Naive B cell (primary cell): ENCODE measurements around the gene BTBD9. TPM values are rescaled to one million over a fixed set of nuclear protein-coding genes. Genes with fewer than 3 reads are reported as not detected.

Source experiments
- ATAC-seq, 2 donors: fragments of 150-1000 bp; cut with Tn5 transposase; 2 replicates each; pipeline ENCODE4 v1.10.0; 2021; ENCODE audit warnings: low read depth in 2 of 2, mild to moderate bottlenecking in 2 of 2, moderate library complexity in 2 of 2
- DNase-seq: peaks from one replicate; pipeline ENCODE4 v3.0.0; 2022
- H3K27ac Mint-ChIP-seq, 6 donors: one replicate each; pipeline ENCODE4 v1.8.0; 2020 to 2022; ENCODE audit warnings: mild to moderate bottlenecking in 6 of 6, mixed read lengths in 6 of 6, moderate library complexity in 5 of 6, inconsistent platforms in 2 of 6
- H3K27me3 Mint-ChIP-seq, 3 donors: one replicate each; pipeline ENCODE4 v1.8.0; 2021 to 2022; ENCODE audit warnings: mixed read lengths in 3 of 3, mild to moderate bottlenecking in 1 of 3
- H3K36me3 Mint-ChIP-seq, 2 donors: one replicate each; pipeline ENCODE4 v1.8.0; 2020 to 2022; ENCODE audit warnings: mixed read lengths in 2 of 2, inconsistent platforms in 1 of 2, mild to moderate bottlenecking in 1 of 2
- H3K4me1 Mint-ChIP-seq, 3 donors: one replicate each; pipeline ENCODE4 v1.8.0; 2020 to 2022; ENCODE audit warnings: mixed read lengths in 3 of 3, inconsistent platforms in 1 of 3, mild to moderate bottlenecking in 1 of 3, moderate library complexity in 1 of 3
- H3K4me3 Mint-ChIP-seq, 8 donors: one replicate each; pipeline ENCODE4 v1.8.0; 2020 to 2022; ENCODE audit warnings: mild to moderate bottlenecking in 8 of 8, mixed read lengths in 8 of 8, moderate library complexity in 8 of 8, inconsistent platforms in 2 of 8
- H3K9me3 Mint-ChIP-seq, 7 donors: one replicate each; pipeline ENCODE4 v1.8.0; 2020 to 2022; ENCODE audit warnings: mixed read lengths in 7 of 7, mild to moderate bottlenecking in 5 of 7, inconsistent platforms in 2 of 7, moderate library complexity in 1 of 7
- polyA plus RNA-seq, 6 donors: library from polyadenylated mRNA; unstranded; fragments of 300-500 nt; fragmentation: Illumina TruSeq; gene quantifications; one replicate each; pipeline ENCODE4 v1.2.3, GENCODE V29; 2021; ENCODE audit warnings: low read depth in 6 of 6

BTBD9 gene
- polyA plus RNA-seq, 6 donors from 2014 or later, result 3.5 to 29.1 (median 20.2) TPM

DNA sequence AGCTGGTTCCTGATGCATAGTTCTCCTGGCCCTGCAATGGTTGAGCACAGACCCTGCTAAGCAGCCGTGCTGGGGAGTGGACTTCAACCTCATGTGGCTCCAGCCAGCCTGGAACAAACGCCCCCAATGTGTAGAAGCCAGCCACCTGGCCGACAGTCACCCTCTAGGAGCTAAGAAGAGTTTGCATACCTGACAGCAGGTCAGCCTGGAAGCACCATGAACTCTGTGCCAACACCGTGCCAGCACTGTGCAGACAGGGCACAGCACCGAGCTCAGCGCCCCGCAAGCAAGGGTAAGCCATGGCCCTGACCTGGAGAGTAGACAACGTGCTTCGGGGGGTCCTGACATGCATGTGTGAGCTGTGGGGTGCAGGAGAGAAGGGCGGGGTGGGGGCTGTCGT is 463.9 kb downstream of the BTBD9 start:
- ATAC-seq (no peak), DNase-seq (no peak)
- Mint-ChIP-seq H3K9me3 (no peaks in the 10 kb centered on the region), H3K4me1 (peaks cover 3 to 10% (median 8%) of the 10 kb centered on the region in 3 donors), H3K36me3 (peaks cover 0 to 5% of the 10 kb centered on the region in 2 donors), H3K4me3 (peak overlapping the region in 1 of 8 donors; percentile 22), H3K27ac (peak overlapping the region in 1 of 6 donors; percentile 47), H3K27me3 (no peaks in the 10 kb centered on the region)

DNA sequence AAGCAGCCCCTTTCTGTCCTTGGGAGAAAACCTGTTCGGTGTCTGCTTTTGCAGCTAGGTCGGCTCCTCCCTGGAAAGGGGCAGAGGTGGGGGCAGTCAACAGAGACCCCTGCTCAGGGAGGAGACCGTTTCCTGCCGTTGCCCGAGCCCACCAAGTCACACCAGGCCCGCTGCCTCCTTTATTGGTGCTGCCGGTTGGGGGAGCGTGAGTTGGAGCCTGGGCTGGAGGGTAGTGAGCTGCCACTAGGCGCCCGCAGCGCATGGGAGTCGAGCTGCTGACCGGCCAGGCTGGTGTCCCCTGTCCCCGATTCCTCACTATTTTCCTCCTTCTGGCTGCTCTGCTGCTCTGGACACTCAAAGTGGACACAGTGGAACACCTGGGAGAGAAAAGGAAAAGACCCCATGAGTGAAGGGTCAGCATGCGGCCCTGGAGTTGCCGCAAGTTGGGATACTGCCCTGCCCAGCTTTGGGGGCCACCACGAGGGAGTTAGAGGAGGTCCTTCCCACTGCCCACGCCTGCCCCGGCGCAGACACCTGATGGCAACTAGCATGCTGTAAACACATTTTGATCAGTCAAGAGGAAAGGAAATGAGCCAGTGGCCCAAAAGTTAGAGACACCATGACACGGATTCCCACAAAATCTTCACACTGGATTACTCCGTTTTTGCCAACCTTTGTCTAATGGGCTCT is 464.8 kb downstream of the BTBD9 start:
- H3K36me3 Mint-ChIP-seq, result peaks cover 0 to 5% of the 10 kb centered on the region in 2 donors
- no peak overlapping the region for H3K4me3 Mint-ChIP-seq
- H3K27me3 Mint-ChIP-seq, result no peaks in the 10 kb centered on the region
- H3K9me3 Mint-ChIP-seq, result no peaks in the 10 kb centered on the region
- no peak for DNase-seq
- peaks cover 3 to 10% (median 8%) of the 10 kb centered on the region in 3 donors for H3K4me1 Mint-ChIP-seq
- peak overlapping the region in 2 of 6 donors; percentile 38 to 76 for H3K27ac Mint-ChIP-seq
- ATAC-seq, result no peak

DNA sequence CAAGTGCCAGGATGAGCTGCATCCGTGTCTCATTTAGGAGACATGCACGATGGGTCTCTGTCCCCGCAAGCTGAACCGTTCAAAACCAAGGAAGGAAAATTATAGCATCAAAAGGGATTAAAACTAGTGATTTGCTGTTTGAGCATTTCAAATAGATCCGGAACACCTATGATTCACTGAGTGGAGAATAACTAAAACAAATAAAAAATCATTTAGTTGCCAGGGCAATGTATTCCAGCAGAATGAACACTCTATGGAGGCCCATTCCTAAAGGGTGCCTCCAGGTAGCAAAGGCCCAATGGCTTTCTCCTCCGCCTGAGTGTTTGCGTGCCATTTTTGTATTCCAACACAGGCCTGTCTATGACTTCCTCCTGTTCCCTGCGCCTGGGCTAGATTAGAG is 465.4 kb downstream of the BTBD9 start:
- H3K27me3 Mint-ChIP-seq, result no peaks in the 10 kb centered on the region
- no peak for DNase-seq
- H3K4me1 Mint-ChIP-seq, result peaks cover 0 to 10% (median 8%) of the 10 kb centered on the region in 3 donors
- H3K27ac Mint-ChIP-seq, result peak overlapping the region in 1 of 6 donors; percentile 65
- H3K9me3 Mint-ChIP-seq, result no peaks in the 10 kb centered on the region
- no peak overlapping the region for H3K4me3 Mint-ChIP-seq
- peaks cover 0 to 5% of the 10 kb centered on the region in 2 donors for H3K36me3 Mint-ChIP-seq
- ATAC-seq, result no peak

DNA sequence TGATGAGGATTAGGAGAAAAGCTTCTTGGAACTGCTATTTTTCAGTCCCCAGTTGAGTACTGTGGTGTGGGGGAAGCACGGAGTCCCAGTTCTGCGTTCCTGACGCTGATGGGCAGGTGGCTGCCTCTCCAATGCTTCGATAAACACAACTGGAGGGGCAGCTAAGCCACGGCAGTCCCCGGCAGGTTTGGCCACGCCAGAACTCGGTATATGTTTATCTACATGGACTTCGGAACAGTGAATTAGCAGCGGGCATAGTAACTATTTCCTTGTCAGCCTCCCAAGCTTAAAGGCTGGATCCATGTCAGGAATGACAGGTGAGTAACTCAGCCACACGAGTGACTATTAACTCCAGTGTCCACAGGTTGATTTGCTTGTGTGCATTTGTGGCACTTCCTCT is 465.8 kb downstream of the BTBD9 start:
- H3K27me3 Mint-ChIP-seq, result no peaks in the 10 kb centered on the region
- DNase-seq, result no peak
- H3K4me3 Mint-ChIP-seq, result no peak overlapping the region
- H3K36me3 Mint-ChIP-seq, result peaks cover 0 to 5% of the 10 kb centered on the region in 2 donors
- H3K9me3 Mint-ChIP-seq, result no peaks in the 10 kb centered on the region
- no peak for ATAC-seq
- peaks cover 0 to 10% (median 8%) of the 10 kb centered on the region in 3 donors for H3K4me1 Mint-ChIP-seq
- H3K27ac Mint-ChIP-seq, result peak overlapping the region in 1 of 6 donors; percentile 65

DNA sequence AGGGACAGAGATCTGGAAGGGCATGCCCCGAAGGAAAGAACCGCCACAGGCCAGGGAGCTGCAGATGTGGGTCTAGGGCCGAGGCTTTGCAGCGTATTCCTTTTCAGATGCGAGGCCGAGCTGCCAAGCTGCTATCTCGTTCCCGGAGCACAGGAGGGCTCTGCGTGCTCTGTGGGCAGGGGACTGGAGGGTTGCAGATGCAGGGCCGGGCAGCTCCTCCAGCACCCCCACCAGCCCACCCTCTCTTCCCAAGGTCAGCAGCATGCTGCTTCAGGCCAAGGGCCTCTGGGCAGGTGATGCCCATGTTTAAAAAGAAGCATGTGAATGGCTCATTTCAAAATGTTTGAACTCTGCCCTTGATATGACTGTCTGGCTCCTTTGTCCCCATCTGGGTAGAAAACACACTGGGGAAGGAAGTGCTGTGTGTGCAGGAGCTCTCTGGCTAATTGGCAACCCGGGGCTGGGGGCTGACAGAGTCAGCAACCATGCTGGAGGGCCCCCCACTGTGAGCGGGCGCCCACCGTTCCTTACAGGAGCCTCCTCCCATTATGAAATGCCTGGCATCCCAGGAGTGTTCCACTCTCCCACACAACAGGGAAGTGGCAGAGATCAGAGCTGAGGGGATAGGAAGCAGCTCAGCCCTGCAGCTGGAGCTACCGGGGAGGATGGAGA is 466.9 kb downstream of the BTBD9 start:
- H3K9me3 Mint-ChIP-seq, result no peaks in the 10 kb centered on the region
- no peak for ATAC-seq
- peaks cover 0 to 5% of the 10 kb centered on the region in 2 donors for H3K36me3 Mint-ChIP-seq
- no peak for DNase-seq
- H3K27me3 Mint-ChIP-seq, result no peaks in the 10 kb centered on the region
- peak overlapping the region in 3 of 6 donors; percentile 36 to 74 (median 50) for H3K27ac Mint-ChIP-seq
- H3K4me1 Mint-ChIP-seq, result peaks cover 0 to 10% (median 2%) of the 10 kb centered on the region in 3 donors
- H3K4me3 Mint-ChIP-seq, result no peak overlapping the region

DNA sequence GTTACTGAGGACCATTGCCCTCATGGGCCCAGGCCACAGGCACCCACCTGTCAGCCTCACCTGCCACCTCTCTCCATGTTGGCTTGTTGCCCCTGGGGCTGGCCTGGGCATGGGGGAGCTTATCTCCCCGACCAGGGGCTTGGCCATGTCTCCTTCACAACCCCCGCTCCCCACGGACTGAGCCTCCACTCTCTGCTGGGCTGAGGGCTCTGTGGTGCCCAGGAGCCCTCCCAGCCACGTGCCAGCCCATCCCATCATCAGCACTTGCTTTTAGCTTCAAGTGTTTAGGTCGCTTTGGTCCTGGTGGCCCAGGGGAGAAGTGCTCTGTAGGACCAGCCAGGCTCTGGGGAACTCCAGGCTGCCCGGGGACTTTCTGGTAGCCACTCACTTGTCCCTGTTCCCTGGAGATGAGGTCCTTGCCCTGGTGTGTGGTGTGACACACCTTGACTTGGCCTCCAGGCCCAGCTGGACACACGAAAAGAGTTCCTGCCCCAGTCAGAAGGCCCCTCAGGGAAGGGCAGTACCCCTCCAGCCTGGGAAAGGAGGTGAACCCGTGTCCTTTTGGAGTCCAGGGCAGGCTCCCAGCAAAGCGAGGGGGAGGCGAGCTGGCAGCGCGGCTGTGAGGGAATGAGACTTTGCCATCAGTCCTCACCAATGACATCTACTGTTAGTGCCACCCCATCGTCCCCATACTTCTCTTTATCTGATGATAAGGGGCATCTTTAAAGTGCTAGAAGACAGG is 467.6 kb downstream of the BTBD9 start:
- Mint-ChIP-seq H3K9me3 (no peaks in the 10 kb centered on the region), H3K27me3 (no peaks in the 10 kb centered on the region), H3K4me3 (no peak overlapping the region), H3K4me1 (peaks cover 0 to 8% (median 0%) of the 10 kb centered on the region in 3 donors), H3K36me3 (peaks cover 0 to 5% of the 10 kb centered on the region in 2 donors), H3K27ac (peak overlapping the region in 2 of 6 donors; percentile 18 to 89)
- ATAC-seq, result no peak
- no peak for DNase-seq

DNA sequence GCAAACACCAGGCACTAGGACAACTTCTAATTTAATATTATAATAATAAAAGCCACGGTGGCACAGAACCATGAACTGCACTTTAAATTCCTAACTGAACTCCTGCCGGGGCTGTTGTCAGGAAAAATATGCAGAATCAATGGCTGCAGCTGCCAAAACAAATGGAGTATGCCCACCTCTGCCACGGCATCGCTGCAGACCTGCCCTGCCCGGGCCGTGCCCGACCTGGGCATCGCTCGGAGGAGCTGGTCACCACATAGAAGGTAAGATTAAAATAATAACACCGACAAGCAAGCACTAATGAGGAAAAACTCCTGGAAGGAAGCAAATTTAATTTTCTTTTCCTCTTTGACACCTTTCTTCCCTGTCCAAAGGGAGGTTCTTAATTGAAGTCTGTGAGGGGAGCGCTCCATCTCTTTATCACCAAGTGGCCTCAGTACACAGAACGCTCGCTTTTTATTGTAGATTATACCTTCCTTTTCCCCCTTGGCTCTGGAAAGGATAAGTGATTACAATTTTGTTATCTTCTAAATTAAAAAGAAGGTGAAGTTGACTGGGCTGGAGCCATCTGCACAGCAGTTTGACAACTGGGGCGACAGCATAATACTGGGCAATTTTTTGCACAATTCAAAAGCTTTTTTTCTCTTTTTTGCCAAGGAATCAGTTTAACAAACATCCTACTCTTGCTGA is 468.9 kb downstream of the BTBD9 start:
- Mint-ChIP-seq H3K9me3 (no peaks in the 10 kb centered on the region), H3K4me3 (no peak overlapping the region), H3K27me3 (no peaks in the 10 kb centered on the region), H3K36me3 (no peaks in the 10 kb centered on the region), H3K27ac (peak overlapping the region in 1 of 6 donors; percentile 28), H3K4me1 (peaks cover 0 to 5% (median 4%) of the 10 kb centered on the region in 3 donors)
- ATAC-seq, result no peak
- no peak for DNase-seq

DNA sequence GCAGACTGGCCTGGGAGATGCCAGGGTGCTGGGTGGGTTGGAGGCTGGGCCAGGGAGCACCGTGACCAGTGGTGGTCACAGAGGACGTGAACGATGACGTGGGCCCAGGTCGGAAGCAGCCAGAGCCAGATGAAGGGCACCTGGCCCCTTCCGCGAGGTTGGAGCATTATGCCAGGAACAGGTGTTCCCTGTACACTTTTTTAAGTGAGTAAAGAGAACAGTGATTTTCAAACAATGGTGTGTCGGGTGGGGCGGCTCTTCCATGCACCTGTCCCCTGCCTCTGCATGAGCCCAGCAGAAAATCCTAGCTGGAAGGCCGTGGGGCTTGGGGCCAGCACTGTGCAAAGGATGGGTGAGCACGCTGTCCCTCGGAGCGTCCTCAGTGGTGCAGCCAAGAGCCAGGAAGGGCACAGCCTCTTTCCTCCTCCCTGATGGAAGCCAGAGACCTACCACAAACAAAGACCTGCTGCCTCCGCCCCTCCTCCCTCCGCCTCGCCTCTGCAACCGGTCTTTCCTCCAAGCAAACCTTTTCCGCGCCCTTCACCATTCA is 469.7 kb downstream of the BTBD9 start:
- H3K27ac Mint-ChIP-seq, result peak overlapping the region in 2 of 6 donors; percentile 54 to 80
- H3K27me3 Mint-ChIP-seq, result no peaks in the 10 kb centered on the region
- H3K4me3 Mint-ChIP-seq, result no peak overlapping the region
- DNase-seq, result no peak
- H3K4me1 Mint-ChIP-seq, result peaks cover 0 to 5% (median 4%) of the 10 kb centered on the region in 3 donors
- no peaks in the 10 kb centered on the region for H3K36me3 Mint-ChIP-seq
- no peaks in the 10 kb centered on the region for H3K9me3 Mint-ChIP-seq
- no peak for ATAC-seq

DNA sequence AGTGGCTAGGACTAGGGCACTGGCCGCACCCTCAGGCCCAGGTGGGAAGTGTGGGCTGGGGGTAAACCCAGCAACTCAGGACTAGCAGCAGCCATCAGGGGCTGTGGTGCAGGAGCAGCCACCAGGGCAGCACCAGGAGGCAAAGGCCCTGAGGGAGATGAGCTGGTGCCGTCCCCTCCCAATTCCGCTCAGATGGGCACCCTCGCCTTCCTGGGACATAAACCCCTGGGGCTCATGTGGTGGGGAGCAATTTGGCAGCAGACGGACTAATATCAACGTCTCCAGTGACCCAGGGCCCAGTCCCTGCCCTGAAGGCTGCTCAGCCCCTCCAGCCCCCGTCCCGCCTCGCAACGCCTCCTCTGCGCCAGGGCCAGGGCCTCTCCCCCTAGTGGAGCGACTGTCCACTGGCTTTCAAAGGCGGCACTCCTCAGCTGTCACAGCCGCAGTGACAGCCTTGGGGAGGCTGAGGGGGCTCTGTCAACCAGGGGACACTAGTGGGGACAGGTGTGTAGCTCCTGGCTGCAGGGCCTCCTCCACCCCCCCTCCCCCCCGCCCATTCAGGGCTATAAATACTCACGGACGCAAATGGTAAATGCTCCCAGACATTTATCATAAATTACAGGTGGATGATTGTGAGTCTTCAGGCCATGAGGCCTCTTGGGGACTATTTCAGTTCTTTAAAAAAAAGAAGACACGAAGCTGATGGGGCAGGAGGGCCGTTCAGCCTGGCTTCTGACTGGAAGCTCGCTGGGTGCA is 470.3 kb downstream of the BTBD9 start:
- no peak overlapping the region for H3K4me3 Mint-ChIP-seq
- H3K4me1 Mint-ChIP-seq, result peaks cover 0 to 5% (median 4%) of the 10 kb centered on the region in 3 donors
- H3K36me3 Mint-ChIP-seq, result no peaks in the 10 kb centered on the region
- no peaks in the 10 kb centered on the region for H3K27me3 Mint-ChIP-seq
- H3K27ac Mint-ChIP-seq, result peak overlapping the region in 2 of 6 donors; percentile 54 to 80
- H3K9me3 Mint-ChIP-seq, result no peaks in the 10 kb centered on the region
- DNase-seq (no peak), ATAC-seq (no peak)

DNA sequence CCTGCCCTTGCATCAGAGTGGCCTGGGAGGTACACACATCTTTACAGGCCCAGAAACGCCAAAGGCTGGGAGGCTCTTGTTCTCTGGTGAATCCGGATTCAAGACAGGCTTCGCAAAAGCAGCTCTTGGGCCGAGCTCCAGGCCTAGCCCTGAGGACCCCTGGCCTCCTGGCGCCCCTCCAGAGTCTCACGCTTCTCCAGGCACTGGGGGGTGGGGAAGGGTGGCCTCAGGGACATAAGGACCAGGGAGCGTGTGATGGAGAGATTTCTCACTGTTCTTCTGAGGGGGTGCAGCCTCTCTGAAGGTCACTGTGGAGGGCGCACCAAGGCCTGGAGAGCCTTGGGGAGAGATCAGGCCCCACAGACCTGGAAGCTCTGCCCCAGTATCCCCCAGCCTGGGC is 471.0 kb downstream of the BTBD9 start:
- H3K4me1 Mint-ChIP-seq, result peaks cover 0 to 5% (median 4%) of the 10 kb centered on the region in 3 donors
- H3K36me3 Mint-ChIP-seq, result no peaks in the 10 kb centered on the region
- DNase-seq (no peak), ATAC-seq (no peak)
- H3K9me3 Mint-ChIP-seq, result no peaks in the 10 kb centered on the region
- no peaks in the 10 kb centered on the region for H3K27me3 Mint-ChIP-seq
- no peak overlapping the region for H3K4me3 Mint-ChIP-seq
- H3K27ac Mint-ChIP-seq, result peak overlapping the region in 1 of 6 donors; percentile 42

DNA sequence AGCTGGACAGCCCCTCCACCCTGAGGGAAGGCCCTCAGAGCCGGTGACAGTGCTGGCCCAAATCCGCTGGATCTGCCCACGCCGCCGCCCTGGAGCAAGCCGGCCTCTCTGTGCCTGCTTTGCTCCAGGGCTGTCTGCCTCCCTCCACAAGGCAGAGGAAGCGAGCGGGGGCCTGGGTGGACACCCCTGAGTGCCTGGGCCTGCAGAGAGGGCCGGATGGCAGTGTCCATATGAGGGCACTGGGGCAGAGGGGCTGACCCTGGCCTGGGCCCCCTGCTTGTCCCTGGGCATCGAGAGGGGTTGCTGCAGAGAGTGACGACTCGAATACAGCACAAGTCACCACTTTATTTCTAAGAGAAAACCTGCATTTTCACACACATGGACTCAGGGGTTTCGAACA is 471.6 kb downstream of the BTBD9 start:
- Mint-ChIP-seq H3K9me3 (no peaks in the 10 kb centered on the region), H3K36me3 (no peaks in the 10 kb centered on the region), H3K27me3 (no peaks in the 10 kb centered on the region), H3K4me1 (peaks cover 0 to 5% (median 4%) of the 10 kb centered on the region in 3 donors), H3K27ac (no peak overlapping the region), H3K4me3 (no peak overlapping the region)
- no peak for DNase-seq
- ATAC-seq, result no peak

DNA sequence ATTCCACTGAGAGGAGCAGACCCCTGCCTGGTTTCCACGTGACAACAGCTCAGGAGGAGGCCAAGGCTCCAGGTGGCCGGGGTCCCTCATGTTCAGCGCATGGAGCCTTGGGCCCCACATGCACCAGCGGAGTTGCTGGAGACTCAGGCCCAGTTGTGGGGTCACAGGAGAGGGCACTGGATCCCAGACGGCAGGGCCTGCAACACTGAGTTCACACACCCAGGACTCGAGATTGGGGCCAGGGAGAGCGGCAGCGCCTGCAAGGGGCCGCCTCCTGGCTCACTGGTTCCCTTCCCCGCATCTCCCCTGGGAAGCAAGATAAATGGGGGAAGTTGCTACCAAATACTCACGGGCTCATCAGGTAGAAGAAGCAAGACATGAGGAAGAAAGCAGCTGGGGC is 472.1 kb downstream of the BTBD9 start:
- peak overlapping the region in 1 of 6 donors; percentile 62 for H3K27ac Mint-ChIP-seq

More for the DNA sequence above, 472.1 kb downstream of the BTBD9 start:
- H3K27me3 Mint-ChIP-seq, result no peaks in the 10 kb centered on the region
- H3K4me1 Mint-ChIP-seq, result peaks cover 0 to 5% (median 4%) of the 10 kb centered on the region in 3 donors
- no peaks in the 10 kb centered on the region for H3K9me3 Mint-ChIP-seq
- DNase-seq (no peak), ATAC-seq (no peak)
- H3K36me3 Mint-ChIP-seq, result no peaks in the 10 kb centered on the region
- H3K4me3 Mint-ChIP-seq, result no peak overlapping the region
